Liver (tissue), 9 donors: ENCODE measurements around the gene GALNT9. TPM values are rescaled to one million over a fixed set of nuclear protein-coding genes. Genes with fewer than 3 reads are reported as not detected.

Source experiments
- DNase-seq: peaks from one replicate; pipeline ENCODE4 v3.0.0-alpha.2; 2017; ENCODE audit warnings: low spot score
- H3K27ac ChIP-seq, 2 donors: one replicate each; pipeline ENCODE4 v1.7.0; 2013; ENCODE audit warnings: inconsistent platforms in 2 of 2, low read length in 2 of 2, control low read depth in 1 of 2, low read depth in 1 of 2, mild to moderate bottlenecking in 1 of 2
- H3K27me3 ChIP-seq, 4 donors: one replicate each; pipeline versions ENCODE4 v1.6.1 to v1.7.0; 2013; ENCODE audit warnings: low read length in 3 of 4, inconsistent platforms in 1 of 4, mild to moderate bottlenecking in 1 of 4, moderate library complexity in 1 of 4; ENCODE audit not compliant: control insufficient read depth in 4 of 4, insufficient read depth in 4 of 4
- H3K36me3 ChIP-seq, 4 donors: one replicate each; pipeline versions ENCODE4 v1.6.1 to v1.7.0; 2013; ENCODE audit warnings: low read length in 3 of 4, mild to moderate bottlenecking in 3 of 4, low read depth in 1 of 4, moderate library complexity in 1 of 4; ENCODE audit not compliant: control insufficient read depth in 4 of 4, insufficient read depth in 3 of 4
- H3K4me1 ChIP-seq, 4 donors: one replicate each; pipeline versions ENCODE4 v1.6.1 to v1.7.0; 2013; ENCODE audit warnings: low read length in 3 of 4, mild to moderate bottlenecking in 3 of 4, moderate library complexity in 1 of 4; ENCODE audit not compliant: control insufficient read depth in 4 of 4, insufficient read depth in 4 of 4
- H3K4me3 ChIP-seq, 3 donors: one replicate each; pipeline versions ENCODE4 v1.6.1 to v1.7.0; 2013; ENCODE audit warnings: low read length in 3 of 3, control low read depth in 1 of 3, low read depth in 1 of 3, mild to moderate bottlenecking in 1 of 3
- H3K9ac ChIP-seq, 2 donors: one replicate each; pipeline ENCODE4 v1.7.0; 2013; ENCODE audit warnings: low read length in 2 of 2, mild to moderate bottlenecking in 2 of 2, moderate library complexity in 2 of 2, control low read depth in 1 of 2, low read depth in 1 of 2
- H3K9me3 ChIP-seq, 4 donors: one replicate each; pipeline versions ENCODE4 v1.6.1 to v1.7.0; 2013; ENCODE audit warnings: low read length in 3 of 4; ENCODE audit not compliant: control insufficient read depth in 4 of 4
- EGR1 ChIP-seq, 2 donors: IDR thresholded peaks; 2 replicates each; pipeline ENCODE4 v1.6.1; 2016 to 2018; ENCODE audit warnings: antibody characterized with exemption in 2 of 2, low read depth in 2 of 2
- FOXA1 ChIP-seq: IDR thresholded peaks from 2 replicates; pipeline ENCODE4 v1.6.1; 2016; ENCODE audit warnings: antibody characterized with exemption
- FOXA2 ChIP-seq: IDR thresholded peaks from 2 replicates; pipeline ENCODE4 v1.6.1; 2016; ENCODE audit warnings: antibody characterized with exemption
- HNF4A ChIP-seq, 2 donors: conservative IDR thresholded peaks; 2 replicates each; pipeline ENCODE4 v1.6.1; 2016; ENCODE audit warnings: antibody characterized with exemption in 2 of 2, mild to moderate bottlenecking in 2 of 2
- HNF4G ChIP-seq: IDR thresholded peaks from 2 replicates; pipeline ENCODE4 v1.6.1; 2016; ENCODE audit warnings: antibody characterized with exemption
- JUND ChIP-seq, 2 donors: IDR thresholded peaks; 2 replicates each; pipeline ENCODE4 v1.6.1; 2016; ENCODE audit warnings: antibody characterized with exemption in 2 of 2
- NR2F2 ChIP-seq: IDR thresholded peaks from 2 replicates; pipeline ENCODE4 v1.6.1; 2016; ENCODE audit warnings: antibody characterized with exemption
- RAD21 ChIP-seq, 2 donors: IDR thresholded peaks; 2 replicates each; pipeline ENCODE4 v1.6.1; 2016; ENCODE audit warnings: antibody characterized with exemption in 2 of 2, mild to moderate bottlenecking in 2 of 2
- RXRA ChIP-seq, 2 donors: IDR thresholded peaks; 2 replicates each; pipeline ENCODE4 v1.6.1; 2017 to 2018; ENCODE audit warnings: antibody characterized with exemption in 2 of 2, mild to moderate bottlenecking in 1 of 2
- TAF1 ChIP-seq: conservative IDR thresholded peaks from 2 replicates; pipeline ENCODE4 v1.6.1; 2016; ENCODE audit warnings: antibody characterized with exemption, mild to moderate bottlenecking
- WGBS: extraction: QIAGEN DNeasy Blood & Tissue Kit; methylation state at CpG from one replicate; pipeline ENCODE4 v1.1.7; 2013; 5-methylcytosine and 5-hydroxymethylcytosine counted together
- polyA plus RNA-seq, 2 donors: library from polyadenylated mRNA; stranded (reverse) in 1 of 2; unstranded in 1 of 2; fragments of 200-250 nt in 1 of 2; fragments of >200 nt in 1 of 2; fragmentation: Nextera tagmentation in 1 of 2; extraction: Ambion mirVana in 1 of 2; gene quantifications; one replicate each; pipeline versions ENCODE4 v1.2.1 to v1.2.3, GENCODE V29; 2013 to 2015
- total RNA-seq, 2 donors: library from RNA; depleted of rRNA; stranded (reverse); fragments of >200 nt; gene quantifications; one replicate each; pipeline ENCODE4 v1.2.3, GENCODE V29; 2014
- TF ChIP-seq, protein P1 (sequence below): IDR thresholded peaks from 2 replicates; pipeline ENCODE4 v1.6.1; 2016; ENCODE audit warnings: antibody characterized with exemption
- TF ChIP-seq, protein P2 (sequence below): IDR thresholded peaks from 2 replicates; pipeline ENCODE4 v1.6.1; 2016; ENCODE audit warnings: antibody characterized with exemption, mild to moderate bottlenecking
- TF ChIP-seq, protein P3 (sequence below): IDR thresholded peaks from 2 replicates; pipeline ENCODE4 v1.6.1; 2016; ENCODE audit warnings: antibody characterized with exemption
- TF ChIP-seq, protein P4 (sequence below): IDR thresholded peaks from 2 replicates; pipeline ENCODE4 v1.6.1; 2016; ENCODE audit warnings: antibody characterized with exemption
- TF ChIP-seq, protein P5 (sequence below): fragments of 150-350 bp; IDR thresholded peaks from 2 replicates; pipeline ENCODE4 v1.5.1; 2017; ENCODE audit warnings: improper control_type of control experiment, low read depth, low read length; ENCODE audit not compliant: missing input control
- donor health status: healthy.
- donor health status: healthy.
- donor health status: healthy.
- donor health status: healthy.
- donor health status: healthy.

Gene GALNT9
- total and polyA plus RNA-seq, 4 donors, result 0.05 to 0.25 (median 0.09) TPM; not detected in 1

DNA sequence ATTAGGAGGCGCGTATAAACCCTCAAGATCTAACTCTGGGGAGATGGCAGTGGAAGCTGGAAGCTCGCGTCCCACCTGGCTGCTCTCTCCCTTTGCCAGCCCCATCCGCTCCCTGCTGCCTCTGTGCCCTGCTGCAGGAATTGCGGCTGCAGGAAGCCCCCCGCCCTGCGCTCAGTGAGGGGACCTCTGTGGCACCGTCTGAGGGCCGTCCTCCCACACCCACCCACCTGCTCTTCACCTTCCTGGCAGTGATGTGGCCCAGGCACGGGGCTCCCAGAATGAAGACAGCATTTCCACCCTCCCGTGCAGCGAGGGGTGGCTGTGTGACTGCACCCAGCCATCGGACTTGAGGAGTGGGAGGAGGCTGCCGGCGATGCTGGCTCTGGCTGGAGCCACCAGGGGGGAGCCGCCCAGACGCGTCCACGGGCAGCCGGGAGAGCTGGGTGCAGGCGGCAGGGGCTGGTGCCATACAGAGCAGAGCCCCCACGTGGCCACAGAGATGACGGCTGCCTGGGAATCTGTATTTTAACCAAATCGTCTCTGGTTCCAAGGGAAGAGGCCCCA lies 28.3 kb upstream of the GALNT9 start:
- TF ChIP-seq, protein P1, sequence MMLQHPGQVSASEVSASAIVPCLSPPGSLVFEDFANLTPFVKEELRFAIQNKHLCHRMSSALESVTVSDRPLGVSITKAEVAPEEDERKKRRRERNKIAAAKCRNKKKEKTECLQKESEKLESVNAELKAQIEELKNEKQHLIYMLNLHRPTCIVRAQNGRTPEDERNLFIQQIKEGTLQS, result no peak
- TF ChIP-seq JUND (IDR thresholded peaks at IDR 0.05) (no peak), NR2F2 (no peak), RXRA (IDR thresholded peaks at IDR 0.05) (no peak), EGR1 (IDR thresholded peaks at IDR 0.05; ENCODE audit: low read depth in 2 of 2) (no peak), HNF4A (conservative IDR thresholded peaks at IDR 0.05) (no peak), HNF4G (no peak), TAF1 (no peak), FOXA1 (no peak), RAD21 (IDR thresholded peaks at IDR 0.05) (no peak), FOXA2 (no peak)
- TF ChIP-seq, protein P2, sequence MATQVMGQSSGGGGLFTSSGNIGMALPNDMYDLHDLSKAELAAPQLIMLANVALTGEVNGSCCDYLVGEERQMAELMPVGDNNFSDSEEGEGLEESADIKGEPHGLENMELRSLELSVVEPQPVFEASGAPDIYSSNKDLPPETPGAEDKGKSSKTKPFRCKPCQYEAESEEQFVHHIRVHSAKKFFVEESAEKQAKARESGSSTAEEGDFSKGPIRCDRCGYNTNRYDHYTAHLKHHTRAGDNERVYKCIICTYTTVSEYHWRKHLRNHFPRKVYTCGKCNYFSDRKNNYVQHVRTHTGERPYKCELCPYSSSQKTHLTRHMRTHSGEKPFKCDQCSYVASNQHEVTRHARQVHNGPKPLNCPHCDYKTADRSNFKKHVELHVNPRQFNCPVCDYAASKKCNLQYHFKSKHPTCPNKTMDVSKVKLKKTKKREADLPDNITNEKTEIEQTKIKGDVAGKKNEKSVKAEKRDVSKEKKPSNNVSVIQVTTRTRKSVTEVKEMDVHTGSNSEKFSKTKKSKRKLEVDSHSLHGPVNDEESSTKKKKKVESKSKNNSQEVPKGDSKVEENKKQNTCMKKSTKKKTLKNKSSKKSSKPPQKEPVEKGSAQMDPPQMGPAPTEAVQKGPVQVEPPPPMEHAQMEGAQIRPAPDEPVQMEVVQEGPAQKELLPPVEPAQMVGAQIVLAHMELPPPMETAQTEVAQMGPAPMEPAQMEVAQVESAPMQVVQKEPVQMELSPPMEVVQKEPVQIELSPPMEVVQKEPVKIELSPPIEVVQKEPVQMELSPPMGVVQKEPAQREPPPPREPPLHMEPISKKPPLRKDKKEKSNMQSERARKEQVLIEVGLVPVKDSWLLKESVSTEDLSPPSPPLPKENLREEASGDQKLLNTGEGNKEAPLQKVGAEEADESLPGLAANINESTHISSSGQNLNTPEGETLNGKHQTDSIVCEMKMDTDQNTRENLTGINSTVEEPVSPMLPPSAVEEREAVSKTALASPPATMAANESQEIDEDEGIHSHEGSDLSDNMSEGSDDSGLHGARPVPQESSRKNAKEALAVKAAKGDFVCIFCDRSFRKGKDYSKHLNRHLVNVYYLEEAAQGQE, result no peak
- TF ChIP-seq, protein P3, sequence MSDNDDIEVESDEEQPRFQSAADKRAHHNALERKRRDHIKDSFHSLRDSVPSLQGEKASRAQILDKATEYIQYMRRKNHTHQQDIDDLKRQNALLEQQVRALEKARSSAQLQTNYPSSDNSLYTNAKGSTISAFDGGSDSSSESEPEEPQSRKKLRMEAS, result no peak
- TF ChIP-seq, protein P4, sequence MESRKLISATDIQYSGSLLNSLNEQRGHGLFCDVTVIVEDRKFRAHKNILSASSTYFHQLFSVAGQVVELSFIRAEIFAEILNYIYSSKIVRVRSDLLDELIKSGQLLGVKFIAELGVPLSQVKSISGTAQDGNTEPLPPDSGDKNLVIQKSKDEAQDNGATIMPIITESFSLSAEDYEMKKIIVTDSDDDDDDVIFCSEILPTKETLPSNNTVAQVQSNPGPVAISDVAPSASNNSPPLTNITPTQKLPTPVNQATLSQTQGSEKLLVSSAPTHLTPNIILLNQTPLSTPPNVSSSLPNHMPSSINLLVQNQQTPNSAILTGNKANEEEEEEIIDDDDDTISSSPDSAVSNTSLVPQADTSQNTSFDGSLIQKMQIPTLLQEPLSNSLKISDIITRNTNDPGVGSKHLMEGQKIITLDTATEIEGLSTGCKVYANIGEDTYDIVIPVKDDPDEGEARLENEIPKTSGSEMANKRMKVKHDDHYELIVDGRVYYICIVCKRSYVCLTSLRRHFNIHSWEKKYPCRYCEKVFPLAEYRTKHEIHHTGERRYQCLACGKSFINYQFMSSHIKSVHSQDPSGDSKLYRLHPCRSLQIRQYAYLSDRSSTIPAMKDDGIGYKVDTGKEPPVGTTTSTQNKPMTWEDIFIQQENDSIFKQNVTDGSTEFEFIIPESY, result no peak
- TF ChIP-seq, protein P5, sequence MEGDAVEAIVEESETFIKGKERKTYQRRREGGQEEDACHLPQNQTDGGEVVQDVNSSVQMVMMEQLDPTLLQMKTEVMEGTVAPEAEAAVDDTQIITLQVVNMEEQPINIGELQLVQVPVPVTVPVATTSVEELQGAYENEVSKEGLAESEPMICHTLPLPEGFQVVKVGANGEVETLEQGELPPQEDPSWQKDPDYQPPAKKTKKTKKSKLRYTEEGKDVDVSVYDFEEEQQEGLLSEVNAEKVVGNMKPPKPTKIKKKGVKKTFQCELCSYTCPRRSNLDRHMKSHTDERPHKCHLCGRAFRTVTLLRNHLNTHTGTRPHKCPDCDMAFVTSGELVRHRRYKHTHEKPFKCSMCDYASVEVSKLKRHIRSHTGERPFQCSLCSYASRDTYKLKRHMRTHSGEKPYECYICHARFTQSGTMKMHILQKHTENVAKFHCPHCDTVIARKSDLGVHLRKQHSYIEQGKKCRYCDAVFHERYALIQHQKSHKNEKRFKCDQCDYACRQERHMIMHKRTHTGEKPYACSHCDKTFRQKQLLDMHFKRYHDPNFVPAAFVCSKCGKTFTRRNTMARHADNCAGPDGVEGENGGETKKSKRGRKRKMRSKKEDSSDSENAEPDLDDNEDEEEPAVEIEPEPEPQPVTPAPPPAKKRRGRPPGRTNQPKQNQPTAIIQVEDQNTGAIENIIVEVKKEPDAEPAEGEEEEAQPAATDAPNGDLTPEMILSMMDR, result no peak
- 86% methylated on average over 25 of the region's 25 CpGs for WGBS
- H3K27ac ChIP-seq, result no peak overlapping the region
- no peaks in the 10 kb centered on the region for H3K36me3 ChIP-seq
- no peak overlapping the region for H3K4me3 ChIP-seq
- no peaks in the 10 kb centered on the region for H3K27me3 ChIP-seq
- H3K9ac ChIP-seq, result no peak overlapping the region
- H3K4me1 ChIP-seq, result no peaks in the 10 kb centered on the region
- no peaks in the 10 kb centered on the region for H3K9me3 ChIP-seq
- DNase-seq, result no peak
